Ovary (tissue), 9 donors: ENCODE data around the gene GH2. TPM values are rescaled to one million over a fixed set of nuclear protein-coding genes. Genes with fewer than 3 reads are reported as not detected.

Source experiments
- DNase-seq, 5 donors: peaks; one replicate each; pipeline ENCODE4 v3.0.0-alpha.2; 2019 to 2020
- H3K27ac ChIP-seq, 2 donors: fragments of 200-600 bp; one replicate each; pipeline versions ENCODE4 v1.5.1 to v1.8.0; 2019 to 2022
- H3K27me3 ChIP-seq: fragments of 200-600 bp; one replicate; pipeline ENCODE4 v1.8.0; 2022
- H3K36me3 ChIP-seq: fragments of 200-600 bp; sonication (generic); one replicate; pipeline ENCODE4 v1.5.1; 2019
- H3K4me1 ChIP-seq: one replicate; pipeline ENCODE4 v1.8.1; 2013; ENCODE audit warnings: mild to moderate bottlenecking, moderate library complexity; ENCODE audit not compliant: insufficient read depth
- H3K4me3 ChIP-seq: fragments of 200-600 bp; sonication (generic); one replicate; pipeline ENCODE4 v1.5.1; 2017
- H3K9me3 ChIP-seq, 2 donors: fragments of 200-600 bp in 1 of 2; sonication (generic) in 1 of 2; one replicate each; pipeline versions ENCODE4 v1.5.1 to v1.8.1; 2013 to 2019; ENCODE audit warnings: mild to moderate bottlenecking in 1 of 2, moderate library complexity in 1 of 2
- CTCF ChIP-seq, 3 donors: fragments of 450-650 bp in 2 of 3; fragments of 200-600 bp in 1 of 3; IDR thresholded peaks; one replicate each; pipeline versions ENCODE4 v1.5.1 to v1.8.0; 2016 to 2022; ENCODE audit warnings: antibody characterized with exemption in 3 of 3, mild to moderate bottlenecking in 1 of 3
- EP300 ChIP-seq: sonication (generic); formaldehyde crosslinking; IDR thresholded peaks from one replicate; pipeline ENCODE4 v1.6.1; 2017; ENCODE audit warnings: antibody characterized with exemption
- POLR2A ChIP-seq: fragments of 450-650 bp; IDR thresholded peaks from one replicate; pipeline ENCODE4 v1.6.1; 2017; ENCODE audit warnings: antibody characterized with exemption, mild to moderate bottlenecking, moderate library complexity
- WGBS, 3 donors: extraction: QIAGEN DNeasy Blood & Tissue Kit in 1 of 3; methylation state at CpG; one replicate each; pipeline versions ENCODE4 v1.1.5 to v1.1.7; 2013 to 2017; 5-methylcytosine and 5-hydroxymethylcytosine counted together
- intact Hi-C, 4 donors: fragments of 100-400 bp; cut with DNase I; formaldehyde crosslinking; loops; one replicate each; pipeline versions ENCODE4 v1.11.0 to v1.15.1; 2022 to 2023
- polyA plus RNA-seq, 2 donors: library from polyadenylated mRNA; stranded (reverse); fragments of 200-250 nt in 1 of 2; fragments of 350-450 nt in 1 of 2; fragmentation: Illumina TruSeq in 1 of 2; extraction: RNeasy Lipid Tissue Mini Kit (QIAGEN cat#74804) in 1 of 2; gene quantifications; one replicate each; pipeline ENCODE4 v1.2.3, GENCODE V29; 2013 to 2014
- total RNA-seq, 7 donors: library from RNA; depleted of rRNA in 2 of 7; stranded (reverse); fragments of >200 nt in 2 of 7; fragmentation: NEBNext Ultra II Directional in 3 of 7; extraction: Animal tissue kit (Norgen Biotek cat#: 25700) in 3 of 7; gene quantifications; one replicate each; pipeline versions ENCODE4 v1.1.0 to v1.2.4, GENCODE V29; 2016 to 2023
- donor health status: DM: no; HTN: no; CAD: no; lungs with moderate emphysema.
- donor health status: DM: no; HTN: no; CAD: no.
- donor health status: Bipolar disorder and iron deficiency.
- donor health status: DM: yes; HTN: yes; CAD: no.
- donor health status: DM: no; HTN: no; CAD: no.
- donor health status: DM: yes; HTN: yes; CAD: no.

The GH2 gene
- total and polyA plus RNA-seq, 9 donors, result not detected

- TF ChIP-seq POLR2A (no peak), EP300 (no peak), CTCF (IDR thresholded peaks at IDR 0.05) (no peak)
- H3K4me1 ChIP-seq, result peaks cover 24% of the 10 kb centered on the region
- no peak overlapping the region for H3K4me3 ChIP-seq
- peak in 2 of 5 donors; percentile 51 to 62 for DNase-seq
- no peaks in the 10 kb centered on the region for H3K9me3 ChIP-seq
- no peaks in the 10 kb centered on the region for H3K27me3 ChIP-seq
- no peaks in the 10 kb centered on the region for H3K36me3 ChIP-seq
- WGBS, 3 donors, result 79 to 87% (median 80%) methylated on average over 12 of the region's 12 CpGs
- H3K27ac ChIP-seq, result peak overlapping the region in 1 of 2 donors; percentile 41
- intact Hi-C loops, result loop anchor here in 1 of 4 donors (10.0 kb wide), 1 partner anchor 63 kb away; the partner anchor contains the start of genes CCDC47 and DDX42
Observed at GRCh38 chr17:63837480-63837879, 44.3 kb downstream of the GH2 start.

GRCh38 chr17:63836811-63837210 lies 44.9 kb downstream of the GH2 start:
- Histone ChIP-seq H3K4me3 (no peak overlapping the region), H3K27me3 (no peaks in the 10 kb centered on the region), H3K36me3 (no peaks in the 10 kb centered on the region), H3K27ac (no peak overlapping the region), H3K4me1 (peaks cover 24% of the 10 kb centered on the region), H3K9me3 (no peaks in the 10 kb centered on the region)
- intact Hi-C loops, result loop anchor here in 1 of 4 donors (10.0 kb wide), 1 partner anchor 62 kb away; the partner anchor contains the start of genes CCDC47 and DDX42
- DNase-seq, result no peak
- TF ChIP-seq CTCF (IDR thresholded peaks at IDR 0.05) (no peak), POLR2A (no peak)
- 92 to 97% (median 96%) methylated on average over 7 of the region's 7 CpGs for WGBS, 3 donors

GRCh38 chr17:63835167-63835720 lies 46.5 kb downstream of the GH2 start:
- H3K27ac ChIP-seq, result no peak overlapping the region
- no peaks in the 10 kb centered on the region for H3K36me3 ChIP-seq
- DNase-seq, result no peak
- 91 to 93% (median 91%) methylated on average over 9 of the region's 9 CpGs for WGBS, 3 donors
- no peak for TF ChIP-seq POLR2A
- no peak for TF ChIP-seq EP300
- no peak for TF ChIP-seq CTCF (IDR thresholded peaks at IDR 0.05)
- H3K9me3 ChIP-seq, result no peaks in the 10 kb centered on the region
- no peaks in the 10 kb centered on the region for H3K27me3 ChIP-seq
- no peak overlapping the region for H3K4me3 ChIP-seq
- intact Hi-C loops, result loop anchor here in 1 of 4 donors (10.0 kb wide), 1 partner anchor 60 kb away; the partner anchor contains the start of genes CCDC47 and DDX42
- H3K4me1 ChIP-seq, result peaks cover 14% of the 10 kb centered on the region

GRCh38 chr17:63834431-63835166 lies 47.1 kb downstream of the GH2 start:
- Histone ChIP-seq H3K9me3 (no peaks in the 10 kb centered on the region), H3K36me3 (no peaks in the 10 kb centered on the region), H3K27me3 (no peaks in the 10 kb centered on the region), H3K4me1 (peaks cover 11% of the 10 kb centered on the region), H3K4me3 (no peak overlapping the region), H3K27ac (no peak overlapping the region)
- 37 to 48% (median 47%) methylated on average over 13 of the region's 13 CpGs for WGBS, 3 donors
- intact Hi-C loops, result loop anchor here in 1 of 4 donors (10.0 kb wide), 1 partner anchor 60 kb away; the partner anchor contains the start of genes CCDC47 and DDX42
- DNase-seq, result no peak
- no peak for TF ChIP-seq EP300
- TF ChIP-seq CTCF (IDR thresholded peaks at IDR 0.05), result no peak
- TF ChIP-seq POLR2A, result no peak
